Glomerular visceral epithelial cell (primary cell): ENCODE results near the gene ATP2C1.

Experiments used
- DNase-seq: peaks from one replicate; pipeline ENCODE4 v3.0.0-alpha.2; 2016; ENCODE audit errors: extremely low spot score

Gene ATP2C1

DNA sequence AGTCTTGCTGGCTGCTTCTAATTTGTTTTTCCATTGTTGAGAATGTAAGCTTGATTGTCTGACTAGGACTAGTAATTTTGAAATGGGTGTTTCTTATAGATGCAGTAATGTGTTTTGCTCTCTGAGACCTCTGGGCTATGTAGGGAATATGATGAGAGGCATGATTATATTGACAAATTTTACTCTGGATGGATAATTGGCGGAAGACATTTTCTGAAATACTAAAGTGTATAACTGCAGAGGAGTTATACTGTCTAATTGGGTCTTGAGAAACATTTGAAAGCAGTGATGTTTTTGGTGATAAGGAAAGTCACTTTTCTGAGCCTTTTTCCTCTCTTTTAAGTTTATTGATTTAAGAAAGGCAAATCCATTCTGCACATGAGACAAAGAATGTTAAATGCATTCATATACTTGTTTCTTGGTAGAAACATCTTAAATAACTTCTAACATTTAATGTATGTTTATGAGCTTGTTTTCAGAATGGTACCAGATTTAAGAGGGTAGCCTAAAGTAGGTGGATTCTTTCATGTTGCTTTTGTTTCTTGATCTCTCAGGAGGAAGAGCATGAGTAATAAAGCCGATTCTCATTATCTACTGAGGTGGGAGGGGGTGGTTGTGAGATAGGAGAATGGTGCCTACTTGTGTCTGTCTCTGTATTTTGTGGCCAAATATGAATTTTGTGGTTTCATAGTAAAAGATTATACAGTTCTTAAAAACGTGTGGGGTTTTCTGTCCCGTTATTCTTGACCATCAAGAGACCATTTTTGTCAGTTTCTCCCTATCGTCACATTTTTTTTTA lies 2.0 kb downstream of the ATP2C1 start:
- DNase-seq = no peak

GRCh38 chr3:130897316-130897715 lies 3.4 kb downstream of the ATP2C1 start:
- no peak for DNase-seq

DNA sequence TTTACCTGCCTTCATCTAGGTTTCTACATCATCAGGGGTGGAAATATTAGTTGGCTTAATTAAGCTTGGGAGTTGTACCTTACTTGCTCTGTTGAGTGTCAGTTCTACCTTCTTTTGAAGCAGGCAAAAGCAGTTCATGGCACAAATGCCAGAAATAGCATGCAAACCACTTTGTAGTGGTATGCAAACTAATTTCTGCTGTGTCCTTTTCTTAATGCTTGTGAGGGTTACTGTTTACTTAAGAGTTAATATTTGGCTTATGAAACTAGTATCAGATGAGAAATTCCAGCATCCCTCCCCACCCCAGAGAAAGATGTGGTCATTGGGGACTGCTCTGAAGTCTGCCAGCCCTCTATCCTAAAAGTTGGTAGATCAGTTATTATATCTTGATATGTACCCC lies 7.1 kb downstream of the ATP2C1 start:
- DNase-seq = peak; percentile 41

- DNase-seq = no peak
Observed at GRCh38 chr3:130901463-130902204, 7.8 kb downstream of the ATP2C1 start.

DNA sequence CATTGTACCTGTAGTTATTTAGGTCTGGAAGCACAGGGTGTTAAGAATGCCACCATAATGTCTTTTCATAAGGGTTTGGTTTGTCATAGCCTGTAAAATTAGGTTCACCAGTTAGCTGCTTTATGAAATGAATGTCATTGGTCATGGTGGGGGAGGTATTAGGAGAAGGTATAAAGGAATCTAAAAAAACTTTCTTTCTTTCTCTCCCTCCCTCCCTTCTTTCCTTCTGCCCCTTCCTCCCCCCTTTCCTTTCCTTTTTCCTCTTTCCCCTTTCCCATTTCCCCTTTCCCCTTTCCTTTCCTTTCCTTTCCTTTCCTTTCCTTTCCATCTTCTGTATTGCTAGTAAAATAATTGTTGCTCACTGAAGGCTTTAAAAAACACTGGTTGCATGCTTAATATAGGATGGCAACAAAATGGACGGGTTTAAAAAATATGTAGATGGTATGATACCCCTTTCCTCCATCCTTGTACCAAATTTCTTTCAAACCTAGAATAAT lies 9.6 kb downstream of the ATP2C1 start:
- DNase-seq = no peak

DNA sequence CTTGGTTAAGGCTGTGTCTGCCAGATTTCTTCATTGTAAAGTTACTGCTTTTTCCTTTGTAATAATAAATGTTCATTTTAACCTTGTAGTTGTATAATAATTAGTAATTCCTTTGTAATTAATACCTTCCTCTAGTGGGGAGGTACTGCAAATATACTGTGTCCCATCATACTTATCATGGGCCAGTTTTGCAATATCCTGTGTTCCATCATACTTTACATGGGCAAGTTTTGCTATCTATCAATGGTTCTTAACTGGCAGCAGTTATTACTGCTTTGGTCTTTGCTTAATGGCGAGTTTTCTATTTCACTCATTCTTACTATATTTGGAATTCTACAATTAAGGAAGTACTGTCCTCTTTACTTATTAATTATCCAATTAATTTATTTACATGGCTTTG lies 10.6 kb downstream of the ATP2C1 start:
- no peak for DNase-seq

GRCh38 chr3:130905551-130905950 lies 11.7 kb downstream of the ATP2C1 start:
- DNase-seq = no peak

- DNase-seq = peak; percentile 25
Observed at GRCh38 chr3:130906374-130906995, 12.6 kb downstream of the ATP2C1 start.

DNA sequence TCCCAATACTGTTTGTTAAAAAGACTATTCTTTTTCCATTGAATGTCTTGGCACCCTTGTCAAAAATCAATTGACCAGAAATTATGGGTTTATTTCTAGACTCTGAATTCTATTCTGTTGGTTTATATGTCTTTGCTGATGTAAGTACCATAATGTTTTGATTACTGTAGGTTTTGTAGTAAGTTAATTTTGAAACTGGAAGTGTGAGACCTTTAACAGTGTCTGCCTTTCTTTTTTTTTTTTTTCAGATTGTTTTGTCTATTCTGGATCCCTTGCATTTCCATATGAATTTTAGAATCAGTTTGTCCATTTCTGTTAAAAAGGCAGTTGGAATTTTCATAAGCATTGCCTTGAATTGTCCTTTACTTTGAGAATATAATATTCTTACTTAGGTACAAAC lies 13.6 kb downstream of the ATP2C1 start:
- no peak for DNase-seq

- no peak for DNase-seq
Observed at GRCh38 chr3:130907966-130908365, 14.1 kb downstream of the ATP2C1 start.

GRCh38 chr3:130915567-130916292 lies 21.8 kb downstream of the ATP2C1 start:
- DNase-seq = no peak

- no peak for DNase-seq
Observed at GRCh38 chr3:130916507-130917167, 22.8 kb downstream of the ATP2C1 start.

GRCh38 chr3:130918328-130918727 lies 24.4 kb downstream of the ATP2C1 start:
- DNase-seq = no peak

DNA sequence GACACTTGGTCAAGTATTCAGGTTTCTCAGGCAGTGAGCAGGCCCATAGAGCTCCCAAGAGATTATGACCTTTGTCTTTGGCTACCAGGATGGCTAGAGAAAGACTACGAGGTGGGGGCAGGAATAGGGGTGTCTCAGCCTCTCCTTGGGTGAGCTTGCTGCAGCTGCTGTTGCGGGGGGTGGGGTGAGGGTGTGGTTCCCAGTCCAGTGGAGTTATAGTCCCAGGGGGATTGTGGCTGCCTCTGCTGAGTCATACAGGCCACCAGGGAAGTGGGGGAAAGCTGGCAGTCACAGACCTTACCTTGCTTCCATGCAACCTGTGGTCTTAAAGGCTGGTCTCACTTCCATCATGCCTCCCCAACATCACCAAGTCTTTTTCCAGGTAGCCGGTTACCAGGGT lies 31.7 kb downstream of the ATP2C1 start:
- peak; percentile 75 for DNase-seq

- no peak for DNase-seq
Observed at GRCh38 chr3:130926504-130926903, 32.6 kb downstream of the ATP2C1 start.

- no peak for DNase-seq
Observed at GRCh38 chr3:130929804-130930203, 35.9 kb downstream of the ATP2C1 start.

DNA sequence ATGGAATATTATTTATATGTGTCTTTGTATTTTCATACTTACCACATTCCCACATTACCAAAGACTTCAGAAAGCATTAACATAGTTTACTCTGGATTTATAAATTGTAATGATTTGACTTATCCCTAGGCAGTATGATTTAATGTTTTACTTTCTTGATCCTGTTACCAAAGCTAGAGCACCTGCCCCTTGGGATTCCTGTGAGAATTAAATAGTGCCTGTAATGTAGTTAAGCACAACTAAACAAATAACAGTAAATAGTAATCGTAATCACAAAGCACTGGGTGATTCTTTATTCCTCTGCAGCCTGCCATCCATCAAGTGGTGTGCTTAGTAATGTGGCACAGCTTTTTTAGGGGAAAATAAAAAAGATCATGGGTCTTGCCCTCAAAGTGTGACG lies 39.1 kb downstream of the ATP2C1 start:
- no peak for DNase-seq

DNA sequence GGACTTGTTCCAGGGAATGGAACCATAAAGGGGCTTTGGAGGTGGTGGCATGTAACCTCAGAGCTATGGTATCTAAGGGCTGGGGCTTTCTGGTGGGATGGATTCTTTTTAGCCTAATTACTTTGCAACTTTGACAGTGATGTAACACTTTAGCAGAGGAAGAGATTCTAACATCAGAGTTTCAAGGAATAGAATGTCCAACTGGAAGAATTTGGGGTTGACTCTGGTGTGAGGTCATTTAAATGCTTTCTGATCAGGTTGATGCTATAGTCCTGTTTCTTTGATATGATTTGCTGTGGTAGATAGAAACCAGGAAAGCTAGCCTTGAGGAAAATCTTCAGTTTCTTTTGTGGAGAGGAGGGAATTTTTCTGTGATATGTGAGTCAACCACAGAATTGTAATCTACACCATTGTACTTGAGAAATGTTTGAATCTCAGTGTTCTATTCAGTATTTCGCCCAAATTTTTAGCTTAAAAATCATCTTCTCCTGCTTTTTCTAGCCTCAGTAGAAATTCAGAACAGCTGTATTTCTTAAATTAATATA lies 40.0 kb downstream of the ATP2C1 start:
- peak; percentile 7 for DNase-seq

- DNase-seq = no peak
Observed at GRCh38 chr3:130934442-130935089, 40.7 kb downstream of the ATP2C1 start.

- no peak for DNase-seq
Observed at GRCh38 chr3:130935761-130936492, 42.0 kb downstream of the ATP2C1 start.
